Fibroblast of lung (primary cell): ENCODE measurements around the gene PPP1R2.

Experiments
- CTCF ChIP-seq, 2 donors: IDR thresholded peaks in 1 of 2; conservative IDR thresholded peaks in 1 of 2; 1 replicate in 1 of 2; 2 replicates in 1 of 2; pipeline ENCODE4 v1.5.1; 2011 to 2012; ENCODE audit warnings: low read length in 2 of 2, control low read depth in 1 of 2, inconsistent platforms in 1 of 2, low read depth in 1 of 2, mild to moderate bottlenecking in 1 of 2
- EZH2 ChIP-seq: IDR thresholded peaks from 2 replicates; pipeline ENCODE4 v1.5.1; 2012; ENCODE audit warnings: low read length, control low read depth, mild to moderate bottlenecking; ENCODE audit errors: missing control alignments

GRCh38 chr3:195522254-195523023 is 20.7 kb downstream of the PPP1R2 start:
- TF ChIP-seq CTCF (conservative IDR thresholded peaks at IDR 0.05 in 1 of 2, IDR thresholded peaks at IDR 0.05 in 1 of 2; ENCODE audit: low read depth in 1 of 2, low read length in 2 of 2): peak; percentile 36 to 48
- TF ChIP-seq EZH2: no peak
